Kidney (tissue), 14 donors: ENCODE results near the gene KRT38. TPM values are rescaled to one million over a fixed set of nuclear protein-coding genes. Genes with fewer than 3 reads are reported as not detected.
A peak's percentile ranks its signal among the peaks of the same experiment; 100 is the strongest.

Experiments
- DNase-seq, 5 donors: peaks; one replicate each; pipeline ENCODE4 v3.0.0-alpha.2; 2013 to 2020
- FAIRE-seq: peaks from 2 replicates; lab custom pipeline; 2012; peaks lifted over from hg19 to GRCh38; lab: Jason Lieb, UNC
- H3K27ac ChIP-seq, 2 donors: one replicate each; pipeline ENCODE4 v1.7.0; 2013; ENCODE audit warnings: low read depth in 2 of 2, low read length in 2 of 2, inconsistent platforms in 1 of 2
- H3K27me3 ChIP-seq: one replicate; pipeline ENCODE4 v1.7.1; 2013; ENCODE audit warnings: low read length, inconsistent platforms; ENCODE audit not compliant: control insufficient read depth, insufficient read depth
- H3K36me3 ChIP-seq, 3 donors: one replicate each; pipeline versions ENCODE4 v1.7.0 to v1.7.1; 2013; ENCODE audit warnings: low read length in 3 of 3, control low read depth in 1 of 3, inconsistent platforms in 1 of 3; ENCODE audit not compliant: insufficient read depth in 3 of 3, control insufficient read depth in 2 of 3
- H3K4me1 ChIP-seq, 3 donors: one replicate each; pipeline versions ENCODE4 v1.7.0 to v1.7.1; 2013; ENCODE audit warnings: low read length in 3 of 3, inconsistent platforms in 1 of 3, low read depth in 1 of 3; ENCODE audit not compliant: control insufficient read depth in 2 of 3, insufficient read depth in 2 of 3
- H3K4me3 ChIP-seq, 3 donors: one replicate each; pipeline versions ENCODE4 v1.7.0 to v1.8.1; 2013; ENCODE audit warnings: low read length in 3 of 3, control low read depth in 1 of 3, inconsistent platforms in 1 of 3
- H3K9ac ChIP-seq, 3 donors: one replicate each; pipeline versions ENCODE4 v1.7.0 to v1.7.1; 2013; ENCODE audit warnings: low read length in 3 of 3, control low read depth in 1 of 3, inconsistent platforms in 1 of 3
- H3K9me3 ChIP-seq, 3 donors: one replicate each; pipeline versions ENCODE4 v1.7.0 to v1.7.1; 2013; ENCODE audit warnings: low read length in 3 of 3, control low read depth in 1 of 3, inconsistent platforms in 1 of 3; ENCODE audit not compliant: control insufficient read depth in 2 of 3, insufficient read depth in 1 of 3
- CTCF ChIP-seq: IDR thresholded peaks from 3 replicates; pipeline ENCODE4 v1.5.1; 2012; ENCODE audit warnings: mild to moderate bottlenecking, moderate library complexity, borderline replicate concordance; ENCODE audit not compliant: insufficient read depth; ENCODE audit errors: extremely low read depth
- intact Hi-C: fragments of 100-400 bp; cut with DNase I; formaldehyde crosslinking; loops from one replicate; pipeline ENCODE4 v1.11.1; 2022
- polyA plus RNA-seq: library from polyadenylated mRNA; stranded (reverse); fragments of 350-450 nt; fragmentation: Illumina TruSeq; extraction: RNeasy Lipid Tissue Mini Kit (QIAGEN cat#74804); gene quantifications from one replicate; pipeline ENCODE4 v1.2.3, GENCODE V29; 2014; ENCODE audit warnings: low read depth, low replicate concordance; ENCODE audit not compliant: insufficient read depth
- total RNA-seq: library from RNA; stranded (reverse); fragmentation: NEBNext Ultra II Directional; extraction: Animal tissue kit (Norgen Biotek cat#: 25700); gene quantifications from one replicate; pipeline ENCODE4 v1.2.1, GENCODE V29; 2021
- donor health status: control.
- donor health status: control.
- donor health status: control.
- donor health status: control.
- donor health status: control.
- donor health status: DM: yes; HTN: yes; CAD: no.
- donor health status: Normal renal cell carcinoma (clear cell type).

KRT38 gene
- total and polyA plus RNA-seq, 2 donors from 2014 or later = not detected

DNA sequence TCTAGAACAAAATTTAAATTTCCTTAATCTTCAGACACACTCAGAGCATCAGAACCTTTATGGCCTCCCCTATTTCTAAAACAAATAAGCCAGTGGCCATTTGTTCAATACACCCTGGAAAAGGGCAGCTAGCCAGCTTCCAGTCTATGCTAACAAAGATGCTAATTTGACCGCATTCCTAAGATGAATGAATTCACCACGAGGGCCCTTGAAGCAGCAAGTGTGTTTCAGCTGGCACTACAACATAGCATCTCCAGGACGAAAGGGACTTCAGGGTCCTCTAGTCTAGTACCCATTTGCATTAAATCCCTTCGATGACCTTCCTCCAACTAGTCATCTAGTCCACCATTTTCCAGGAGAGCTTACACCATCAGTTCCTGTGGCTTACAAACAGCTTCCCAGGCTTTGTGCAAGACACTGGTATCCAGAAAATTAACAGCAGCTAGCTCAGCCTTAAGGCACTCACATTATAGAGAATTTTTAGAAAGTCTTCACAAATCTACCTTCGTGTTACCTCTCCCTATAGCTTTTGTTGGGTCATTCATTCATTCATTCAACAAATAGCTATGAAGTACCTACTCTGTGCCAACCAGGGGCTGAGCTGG, 27.3 kb downstream of the KRT38 start:
- H3K27me3 ChIP-seq = no peaks in the 10 kb centered on the region
- H3K9ac ChIP-seq = no peak overlapping the region
- no peak for FAIRE-seq
- DNase-seq = no peak
- no peaks in the 10 kb centered on the region for H3K9me3 ChIP-seq
- no peak for TF ChIP-seq CTCF
- H3K27ac ChIP-seq = peak overlapping the region in 1 of 2 donors; percentile 28
- peaks cover 2 to 16% (median 8%) of the 10 kb centered on the region in 3 donors for H3K4me1 ChIP-seq
- intact Hi-C loops = no loop called here
- no peak overlapping the region for H3K4me3 ChIP-seq
- H3K36me3 ChIP-seq = no peaks in the 10 kb centered on the region

- no peak for FAIRE-seq
- no peak for DNase-seq
- intact Hi-C loops = no loop called here
These were observed 29.5 kb downstream of the KRT38 start for GRCh38 chr17:41411072-41411840.

GRCh38 chr17:41407226-41407625, 33.6 kb downstream of the KRT38 start:
- no peak for FAIRE-seq
- DNase-seq = no peak
- Histone ChIP-seq H3K27ac (no peak overlapping the region), H3K27me3 (no peaks in the 10 kb centered on the region), H3K9ac (no peak overlapping the region), H3K4me3 (no peak overlapping the region), H3K9me3 (no peaks in the 10 kb centered on the region), H3K4me1 (peaks cover 0 to 3% (median 0%) of the 10 kb centered on the region in 3 donors), H3K36me3 (no peaks in the 10 kb centered on the region)
- intact Hi-C loops = no loop called here
- TF ChIP-seq CTCF = no peak

More at GRCh38 chr17:41411072-41411840, 29.5 kb downstream of the KRT38 start:
- no peak for TF ChIP-seq CTCF
- Histone ChIP-seq H3K27me3 (no peaks in the 10 kb centered on the region), H3K9me3 (no peaks in the 10 kb centered on the region), H3K4me1 (peaks cover under 1 to 12% (median 5%) of the 10 kb centered on the region in 3 donors), H3K27ac (no peak overlapping the region), H3K9ac (no peak overlapping the region), H3K36me3 (no peaks in the 10 kb centered on the region), H3K4me3 (no peak overlapping the region)
